PC-9 (cell line): ENCODE measurements around the gene FEZ2. TPM values are rescaled to one million over a fixed set of nuclear protein-coding genes. Genes with fewer than 3 reads are reported as not detected.
A peak's percentile ranks its signal among the peaks of the same experiment; 100 is the strongest.

Experiments
- BruUV-seq: library from RNA; stranded (reverse); fragments of 400-500 nt; replicated peaks from 2 replicates; lab custom pipeline; 2021; lab: Mats Ljungman, UMichigan
- CTCF ChIA-PET: fragments of 300-600 bp; sonication (Branson Sonifier 250); formaldehyde crosslinking; loops from one replicate; lab custom pipeline; 2022; ENCODE audit warnings: antibody characterized with exemption; lab: Charles Lee
- POLR2A ChIA-PET: fragments of 300-600 bp; sonication (Branson Sonifier 250); formaldehyde crosslinking; loops from one replicate; lab custom pipeline; 2022; ENCODE audit warnings: antibody characterized with exemption; ENCODE audit not compliant: unreplicated experiment; lab: Charles Lee
- DNase-seq, 2 experiments: peaks; one replicate each; pipeline versions ENCODE4 v3.0.0 to v3.0.0-alpha.2; 2015 to 2022; ENCODE audit warnings: mixed read lengths in 1 of 2
- H2AFZ ChIP-seq: fragments of 200-600 bp; sonication (generic); 2 replicates; pipeline ENCODE4 v1.8.1; 2017; ENCODE audit warnings: antibody characterized with exemption
- H3F3A ChIP-seq: fragments of 200-600 bp; sonication (generic); 2 replicates; pipeline ENCODE4 v1.8.1; 2017; ENCODE audit warnings: antibody characterized with exemption, mild to moderate bottlenecking, low read depth; ENCODE audit not compliant: insufficient read depth
- H3K27ac ChIP-seq: fragments of 200-600 bp; sonication (generic); 2 replicates; pipeline ENCODE4 v1.6.1; 2016; ENCODE audit warnings: mixed run types
- H3K27me3 ChIP-seq: fragments of 200-600 bp; sonication (generic); 2 replicates; pipeline ENCODE4 v1.6.1; 2016; ENCODE audit warnings: low read depth, mixed run types; ENCODE audit not compliant: insufficient read depth
- H3K36me3 ChIP-seq: fragments of 200-600 bp; sonication (generic); 2 replicates; pipeline ENCODE4 v1.6.1; 2016; ENCODE audit warnings: low read depth, mixed run types
- H3K4me1 ChIP-seq: fragments of 200-600 bp; sonication (generic); replicated peaks from 2 replicates; pipeline ENCODE4 v1.6.1; 2016; ENCODE audit warnings: mixed run types; ENCODE audit not compliant: insufficient read depth
- H3K4me2 ChIP-seq: fragments of 200-600 bp; sonication (generic); 2 replicates; pipeline ENCODE4 v1.6.1; 2017; ENCODE audit warnings: mixed run types
- H3K4me3 ChIP-seq: fragments of 200-600 bp; sonication (generic); 2 replicates; pipeline ENCODE4 v1.6.1; 2016; ENCODE audit warnings: mixed run types
- H3K79me2 ChIP-seq: fragments of 200-600 bp; sonication (generic); 2 replicates; pipeline ENCODE4 v1.6.1; 2017; ENCODE audit warnings: low read depth, mixed run types
- H3K9me2 ChIP-seq: fragments of 200-600 bp; sonication (generic); 2 replicates; pipeline ENCODE4 v1.8.1; 2017; ENCODE audit warnings: mild to moderate bottlenecking; ENCODE audit not compliant: insufficient read depth
- H3K9me3 ChIP-seq: fragments of 200-600 bp; sonication (generic); 2 replicates; pipeline ENCODE4 v1.8.1; 2016; ENCODE audit warnings: low read depth; ENCODE audit not compliant: insufficient read depth
- H4K20me1 ChIP-seq: fragments of 200-600 bp; sonication (generic); 2 replicates; pipeline ENCODE4 v1.8.1; 2017; ENCODE audit not compliant: insufficient read depth
- CTCF ChIP-seq: fragments of 200-600 bp; sonication (generic); conservative IDR thresholded peaks from 2 replicates; pipeline ENCODE4 v1.6.1; 2017; ENCODE audit warnings: mixed run types, antibody characterized with exemption, mild to moderate bottlenecking, moderate library complexity
- EZH2 ChIP-seq: fragments of 200-600 bp; sonication (generic); IDR thresholded peaks from 2 replicates; pipeline ENCODE4 v1.8.0; 2017; ENCODE audit warnings: antibody characterized with exemption, low read depth
- intact Hi-C: fragments of 100-400 bp; cut with micrococcal nuclease; formaldehyde crosslinking; loops from one replicate; pipeline ENCODE4 v1.10.0; 2022; ENCODE audit not compliant: unreplicated experiment
- total RNA-seq: library from RNA; stranded (reverse); gene quantifications from 2 replicates; pipeline ENCODE4 v1.2.3, GENCODE V29; 2021

Gene FEZ2
- total RNA-seq, 1 experiment from 2014 or later, result 33.9 TPM

- no peak for DNase-seq
- Histone ChIP-seq H4K20me1 (no peaks in the 10 kb centered on the region), H3K27me3 (no peaks in the 10 kb centered on the region), H3K4me3 (peak overlapping the region; percentile 65; the same call in 1 of the 2 replicates), H3K9me2 (no peaks in the 10 kb centered on the region), H3K27ac (no peak overlapping the region), H3K9me3 (no peaks in the 10 kb centered on the region), H3K36me3 (peaks cover 8% of the 10 kb centered on the region; the same call in 1 of the 2 replicates), H3F3A (peaks cover 6% of the 10 kb centered on the region), H2AFZ (no peak overlapping the region), H3K4me1 (peaks cover 22% of the 10 kb centered on the region), H3K79me2 (peaks cover 56% of the 10 kb centered on the region), H3K4me2 (peak overlapping the region; percentile 84)
- ChIA-PET CTCF (no interaction called here), POLR2A (no interaction called here)
- no TSS peak for BruUV-seq
- TF ChIP-seq CTCF, result no peak
- TF ChIP-seq EZH2, result no peak
- intact Hi-C loops, result loop anchor here (5.0 kb wide), 1 partner anchor 34 kb away; no protein-coding TSS in a partner anchor
Observed at GRCh38 chr2:36596397-36596796, 1.6 kb downstream of the FEZ2 start.

- POLR2A ChIA-PET, result no interaction called here
- H3K9me3 ChIP-seq, result no peaks in the 10 kb centered on the region
- H2AFZ ChIP-seq, result no peak overlapping the region
- H3K36me3 ChIP-seq, result peaks cover 14% of the 10 kb centered on the region; the same call in 1 of the 2 replicates
- DNase-seq, result no peak
- H3K79me2 ChIP-seq, result peaks cover 64% of the 10 kb centered on the region
- H3K4me1 ChIP-seq, result peaks cover 22% of the 10 kb centered on the region
- H3K9me2 ChIP-seq, result no peaks in the 10 kb centered on the region
- CTCF ChIA-PET, result no interaction called here
- H4K20me1 ChIP-seq, result no peaks in the 10 kb centered on the region
- peaks cover 6% of the 10 kb centered on the region for H3F3A ChIP-seq
- no peak overlapping the region for H3K4me3 ChIP-seq
- BruUV-seq, result no TSS peak
- H3K27ac ChIP-seq, result no peak overlapping the region
- intact Hi-C loops, result loop anchor here (5.0 kb wide), 1 partner anchor 33 kb away; no protein-coding TSS in a partner anchor
- TF ChIP-seq CTCF, result no peak
- no peak for TF ChIP-seq EZH2
- H3K27me3 ChIP-seq, result no peaks in the 10 kb centered on the region
- H3K4me2 ChIP-seq, result no peak overlapping the region
Observed at GRCh38 chr2:36594849-36595248, 3.1 kb downstream of the FEZ2 start.

- DNase-seq, result no peak
- ChIA-PET POLR2A (no interaction called here), CTCF (no interaction called here)
- Histone ChIP-seq H3K9me2 (no peaks in the 10 kb centered on the region), H3K79me2 (peaks cover 32% of the 10 kb centered on the region), H3K27me3 (no peaks in the 10 kb centered on the region), H3K27ac (no peak overlapping the region), H3K4me3 (no peak overlapping the region), H3K36me3 (0 out of 2 replicates have a peak, but pooled peaks cover 6% of the 10 kb centered on the region), H3F3A (no peaks in the 10 kb centered on the region; the same call in 1 of the 2 replicates), H3K9me3 (no peaks in the 10 kb centered on the region), H2AFZ (no peak overlapping the region), H3K4me1 (no peaks in the 10 kb centered on the region), H3K4me2 (no peak overlapping the region), H4K20me1 (0 out of 2 replicates have a peak, but pooled peaks cover 3% of the 10 kb centered on the region)
- no TSS peak for BruUV-seq
- TF ChIP-seq EZH2 (no peak), CTCF (no peak)
- intact Hi-C loops, result no loop called here
Observed at GRCh38 chr2:36589230-36589630, 8.7 kb downstream of the FEZ2 start.
